CD4-positive, alpha-beta T cell (primary cell): ENCODE data around the gene KHDC1. TPM values are rescaled to one million over a fixed set of nuclear protein-coding genes. Genes with fewer than 3 reads are reported as not detected.

Source experiments
- ATAC-seq: fragments of 200-7000 bp; cut with Tn5 transposase; one replicate; pipeline ENCODE4 v1.10.0; 2022; ENCODE audit warnings: mild to moderate bottlenecking; ENCODE audit not compliant: poor library complexity
- CTCF ChIA-PET: fragments of 350-600 bp; sonication (Branson Sonifier 250); formaldehyde crosslinking; loops from one replicate; lab custom pipeline; 2021; ENCODE audit warnings: antibody characterized with exemption, inconsistent platforms; lab: Charles Lee
- POLR2A ChIA-PET: fragments of 350-600 bp; sonication (Branson Sonifier 250); formaldehyde crosslinking; loops from one replicate; lab custom pipeline; 2021; ENCODE audit warnings: antibody characterized with exemption, inconsistent platforms; lab: Charles Lee
- DNase-seq, 14 experiments: peaks; one replicate each; pipeline ENCODE4 v3.0.0-alpha.2; 2013 to 2020; ENCODE audit warnings: mixed read lengths in 2 of 14
- H3K27ac ChIP-seq, 2 donors: one replicate each; pipeline versions ENCODE4 v1.5.1 to v1.7.0; 2013; ENCODE audit warnings: low read length in 2 of 2, low read depth in 1 of 2, mild to moderate bottlenecking in 1 of 2
- H3K27me3 ChIP-seq, 2 experiments: 1 replicate in 1 of 2; 2 replicates in 1 of 2; pipeline versions ENCODE4 v1.6.1 to v1.7.0; 2013; ENCODE audit warnings: low read length in 2 of 2, control low read depth in 1 of 2, mild to moderate bottlenecking in 1 of 2, moderate library complexity in 1 of 2; ENCODE audit not compliant: insufficient read depth in 2 of 2, control insufficient read depth in 1 of 2
- H3K36me3 ChIP-seq: one replicate; pipeline ENCODE4 v1.6.1; 2013; ENCODE audit warnings: low read length, control low read depth; ENCODE audit not compliant: insufficient read depth
- H3K4me1 ChIP-seq: one replicate; pipeline ENCODE4 v1.6.1; 2013; ENCODE audit warnings: low read length, control low read depth; ENCODE audit not compliant: insufficient read depth
- H3K4me3 ChIP-seq: one replicate; pipeline ENCODE4 v1.5.1; 2013; ENCODE audit warnings: mild to moderate bottlenecking, low read length, moderate library complexity
- H3K9me3 ChIP-seq, 2 experiments: 1 replicate in 1 of 2; 2 replicates in 1 of 2; pipeline versions ENCODE4 v1.6.1 to v1.7.0; 2013; ENCODE audit warnings: low read length in 2 of 2, mild to moderate bottlenecking in 2 of 2, control low read depth in 1 of 2, moderate library complexity in 1 of 2; ENCODE audit not compliant: control insufficient read depth in 1 of 2, insufficient read depth in 1 of 2
- H3K27ac Mint-ChIP-seq: one replicate; pipeline ENCODE4 v1.8.0; 2020; ENCODE audit warnings: mixed read lengths
- H3K27me3 Mint-ChIP-seq: one replicate; pipeline ENCODE4 v1.8.0; 2021; ENCODE audit warnings: mixed read lengths
- H3K36me3 Mint-ChIP-seq: one replicate; pipeline ENCODE4 v1.8.0; 2021; ENCODE audit warnings: low read depth, mixed read lengths
- H3K4me1 Mint-ChIP-seq: one replicate; pipeline ENCODE4 v1.8.0; 2021; ENCODE audit warnings: low read depth, mixed read lengths
- H3K4me3 Mint-ChIP-seq: one replicate; pipeline ENCODE4 v1.8.0; 2020; ENCODE audit warnings: mild to moderate bottlenecking, mixed read lengths
- H3K9me3 Mint-ChIP-seq: one replicate; pipeline ENCODE4 v1.8.0; 2020; ENCODE audit warnings: mixed read lengths
- CTCF ChIP-seq: fragments of 200-600 bp; IDR thresholded peaks from one replicate; pipeline ENCODE4 v1.8.0; 2022; ENCODE audit warnings: antibody characterized with exemption, mild to moderate bottlenecking
- intact Hi-C, 2 experiments: fragments of 100-400 bp; cut with DNase I in 1 of 2; cut with micrococcal nuclease in 1 of 2; formaldehyde crosslinking; loops; one replicate each; pipeline versions ENCODE4 v1.15.1 to v1.9.0; 2023 to 2025; cut with DNase I, micrococcal nuclease
- total RNA-seq, 174 experiments: library from RNA in 2 of 174; stranded (reverse) in 2 of 174; gene quantifications; one replicate each; pipeline ENCODE4 v1.2.3 and lab custom pipeline; 2021 to 2026

The KHDC1 gene
- total RNA-seq, 2 experiments from 2014 or later = 0.71 to 1.2 TPM

- ChIA-PET CTCF (interaction anchor here (0.9 kb wide), 1 partner anchor 10 kb away, joined by 3 read pairs; no protein-coding TSS in a partner anchor), POLR2A (no interaction called here)
- Histone ChIP-seq H3K9me3 (no peaks in the 10 kb centered on the region), H3K36me3 (no peaks in the 10 kb centered on the region), H3K4me3 (no peak overlapping the region), H3K27ac (no peak overlapping the region), H3K4me1 (no peaks in the 10 kb centered on the region), H3K27me3 (no peaks in the 10 kb centered on the region)
- no peak for TF ChIP-seq CTCF
- Mint-ChIP-seq H3K36me3 (no peaks in the 10 kb centered on the region), H3K4me1 (no peaks in the 10 kb centered on the region), H3K27me3 (no peaks in the 10 kb centered on the region), H3K27ac (no peak overlapping the region), H3K9me3 (no peaks in the 10 kb centered on the region), H3K4me3 (no peak overlapping the region)
- DNase-seq = no peak
- no peak for ATAC-seq
- intact Hi-C loops = no loop called here
Observed at GRCh38 chr6:73227606-73228255, 35.3 kb downstream of the KHDC1 start.

- no peak within 1 kb of the TSS for H3K27ac Mint-ChIP-seq
- intact Hi-C loops = no loop called here
- H3K9me3 Mint-ChIP-seq = no peaks in the 10 kb centered on the region
- Histone ChIP-seq H3K4me1 (no peaks in the 10 kb centered on the region), H3K36me3 (no peaks in the 10 kb centered on the region), H3K27me3 (no peaks in the 10 kb centered on the region), H3K4me3 (no peak within 1 kb of the TSS), H3K9me3 (no peaks in the 10 kb centered on the region), H3K27ac (no peak within 1 kb of the TSS)
- ATAC-seq (no peak), DNase-seq (no peak)
- CTCF ChIA-PET = no interaction called here
- no peaks in the 10 kb centered on the region for H3K36me3 Mint-ChIP-seq
- no peak for TF ChIP-seq CTCF
- no peak within 1 kb of the TSS for H3K4me3 Mint-ChIP-seq
- POLR2A ChIA-PET = no interaction called here
- no peaks in the 10 kb centered on the region for H3K27me3 Mint-ChIP-seq
- no peaks in the 10 kb centered on the region for H3K4me1 Mint-ChIP-seq
Observed at GRCh38 chr6:73225396-73225795, 37.6 kb downstream of the KHDC1 start, which contains the start of gene KHDC1L. Gene KHDC1L, minus strand, starts transcription at chr6:73225496. Its CDS starts 88 bp downstream, at chr6:73225408.

DNA sequence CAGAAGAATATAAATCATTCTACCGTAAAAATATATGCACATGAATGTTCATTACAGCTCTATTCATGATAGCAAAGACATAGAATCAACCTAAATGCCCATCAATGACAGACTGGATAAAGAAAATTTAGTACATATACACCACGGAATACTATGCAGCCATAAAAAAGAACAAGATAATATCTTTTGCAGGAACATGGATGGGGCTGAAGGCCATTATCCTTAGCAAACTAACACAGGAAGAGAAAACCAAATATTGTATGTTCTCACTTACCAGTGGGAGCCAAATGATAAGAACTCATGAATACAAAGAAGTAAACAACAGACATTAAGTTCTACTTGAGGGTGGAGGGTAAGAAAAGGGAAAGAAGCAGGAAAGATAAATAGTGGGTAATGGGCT, 46.1 kb downstream of the KHDC1 start:
- TF ChIP-seq CTCF = no peak
- CTCF ChIA-PET = interaction anchor here (0.6 kb wide), 1 partner anchor 13 kb away, joined by 3 read pairs; no protein-coding TSS in a partner anchor
- Histone ChIP-seq H3K27me3 (no peaks in the 10 kb centered on the region), H3K4me3 (no peak overlapping the region), H3K4me1 (no peaks in the 10 kb centered on the region), H3K9me3 (no peaks in the 10 kb centered on the region), H3K27ac (no peak overlapping the region), H3K36me3 (no peaks in the 10 kb centered on the region)
- DNase-seq (no peak), ATAC-seq (no peak)
- H3K4me3 Mint-ChIP-seq = no peak overlapping the region
- POLR2A ChIA-PET = no interaction called here
- no peaks in the 10 kb centered on the region for H3K36me3 Mint-ChIP-seq
- peaks cover 2% of the 10 kb centered on the region for H3K9me3 Mint-ChIP-seq
- no peak overlapping the region for H3K27ac Mint-ChIP-seq
- H3K27me3 Mint-ChIP-seq = no peaks in the 10 kb centered on the region
- no peaks in the 10 kb centered on the region for H3K4me1 Mint-ChIP-seq
- intact Hi-C loops = no loop called here
